NCI-H1436 treated with DMSO at 0.1 percent for 48 hours (cell line): ENCODE data around the gene JAKMIP1.

Source experiments
- DNase-seq: peaks from one replicate; lab custom pipeline; 2025; lab: John Stamatoyannopoulos, UW

JAKMIP1 gene

DNA sequence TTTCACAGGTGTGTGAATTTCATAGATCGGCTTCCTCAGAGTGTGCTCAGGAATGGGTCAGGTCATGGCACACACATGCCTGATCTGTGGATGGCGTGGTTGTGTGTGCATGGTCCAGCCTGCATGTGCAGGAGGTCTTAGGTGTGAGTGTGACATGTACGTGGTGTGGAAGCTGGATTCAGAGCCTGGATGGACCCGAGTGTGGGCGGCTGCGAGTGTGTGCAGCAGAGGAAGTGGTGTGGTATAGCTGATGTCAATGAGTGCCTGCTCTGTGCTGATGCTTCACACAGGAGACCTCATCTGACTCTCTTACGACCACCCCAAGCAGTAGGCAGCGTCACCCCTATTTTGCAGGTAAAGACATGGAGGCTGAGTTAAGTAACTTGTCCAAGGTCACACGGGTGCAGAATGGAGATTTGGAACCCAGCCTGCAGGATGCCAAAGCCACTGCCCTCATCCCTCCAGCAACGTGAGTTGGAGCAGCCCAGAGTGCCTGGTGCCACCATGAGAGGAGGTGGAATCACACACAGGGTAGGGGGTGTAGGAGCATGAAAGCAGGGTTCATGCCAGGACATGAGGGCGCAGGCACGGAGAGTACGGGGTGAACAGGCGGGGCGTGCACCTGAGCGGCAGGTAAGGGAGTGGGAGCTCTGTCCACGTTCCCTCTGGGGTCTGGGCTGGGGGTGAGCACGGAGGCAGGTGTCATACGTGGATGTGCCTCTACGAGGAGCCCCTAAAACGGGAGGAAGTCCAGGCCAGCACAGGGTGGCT, 157.9 kb downstream of the JAKMIP1 start:
- no peak for DNase-seq

DNA sequence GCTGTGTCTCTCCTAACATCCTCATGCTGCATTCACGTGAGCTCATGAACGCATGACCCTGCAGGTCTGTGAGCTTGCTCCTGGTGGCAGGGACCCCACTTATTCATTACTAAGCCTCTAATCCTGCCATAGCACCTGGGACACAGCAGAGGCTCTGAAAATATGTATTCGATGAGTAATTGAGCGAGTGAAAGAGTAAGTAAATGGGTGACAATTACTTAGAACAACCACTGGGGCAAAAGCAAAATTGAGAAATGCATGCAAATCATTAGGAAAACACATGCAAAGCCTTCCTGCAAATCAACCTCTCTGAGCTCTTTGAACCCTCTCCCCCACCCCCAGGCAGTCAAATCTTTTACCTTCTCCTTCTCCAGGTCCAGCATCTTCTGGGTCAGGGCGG, 158.5 kb downstream of the JAKMIP1 start:
- DNase-seq = no peak

DNA sequence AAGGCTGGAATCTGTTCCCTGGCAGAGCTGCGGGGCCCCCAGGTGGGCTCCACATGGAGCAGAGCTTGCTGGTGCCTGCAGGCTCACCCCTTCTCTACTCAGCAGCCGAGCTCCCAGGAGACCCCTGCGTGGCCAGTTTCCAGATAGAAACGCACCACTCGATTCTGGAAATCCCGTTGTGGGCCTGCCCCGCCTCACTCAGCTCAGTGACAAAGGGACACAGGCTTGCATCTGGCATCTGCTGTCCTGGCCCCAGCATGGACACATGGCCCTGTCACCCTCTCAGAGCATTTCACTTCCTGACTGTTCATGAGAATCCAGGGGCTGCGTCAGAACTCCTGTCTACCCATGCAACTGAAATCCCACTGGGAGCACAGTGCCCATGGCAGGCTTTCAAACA, 161.6 kb downstream of the JAKMIP1 start:
- DNase-seq = no peak

DNA sequence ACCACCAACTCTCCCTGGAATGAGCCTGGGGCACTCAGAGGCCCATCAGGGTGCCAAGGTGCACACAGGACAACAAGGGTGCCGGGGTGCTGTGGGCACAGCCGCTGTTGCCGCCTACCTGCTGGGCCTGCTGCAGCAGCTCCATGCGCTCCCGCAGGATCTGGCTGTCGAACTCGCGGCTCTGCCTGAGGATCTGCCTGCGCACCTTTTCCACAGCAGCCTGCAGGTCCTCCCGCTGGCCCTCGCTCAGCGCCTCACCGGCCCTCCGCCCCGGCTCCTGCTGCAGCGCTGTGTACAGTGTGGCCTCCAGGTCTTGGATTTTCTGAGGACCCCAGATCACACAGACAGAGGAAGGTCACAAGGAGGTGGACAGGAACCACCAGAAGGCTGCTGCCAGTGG, 164.6 kb downstream of the JAKMIP1 start:
- no peak for DNase-seq

DNA sequence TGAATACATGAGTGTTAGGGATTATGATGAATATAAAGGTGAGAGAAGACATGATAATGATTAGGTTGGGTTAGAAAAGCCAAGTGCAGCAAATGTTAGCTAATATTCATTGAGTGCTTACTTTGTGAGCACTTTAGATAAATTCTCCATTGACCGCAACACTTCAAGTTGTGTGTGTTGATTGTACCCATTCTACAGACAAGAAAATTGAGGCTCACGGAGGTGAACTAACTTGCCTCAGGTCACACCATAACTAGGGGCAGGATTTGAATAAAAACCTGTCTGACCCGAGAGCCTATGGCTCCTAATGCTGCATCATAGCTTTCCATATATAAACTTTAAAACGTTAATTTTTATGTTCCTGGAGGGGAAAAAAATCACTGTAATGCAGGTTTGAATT, 167.0 kb downstream of the JAKMIP1 start:
- DNase-seq = no peak

DNA sequence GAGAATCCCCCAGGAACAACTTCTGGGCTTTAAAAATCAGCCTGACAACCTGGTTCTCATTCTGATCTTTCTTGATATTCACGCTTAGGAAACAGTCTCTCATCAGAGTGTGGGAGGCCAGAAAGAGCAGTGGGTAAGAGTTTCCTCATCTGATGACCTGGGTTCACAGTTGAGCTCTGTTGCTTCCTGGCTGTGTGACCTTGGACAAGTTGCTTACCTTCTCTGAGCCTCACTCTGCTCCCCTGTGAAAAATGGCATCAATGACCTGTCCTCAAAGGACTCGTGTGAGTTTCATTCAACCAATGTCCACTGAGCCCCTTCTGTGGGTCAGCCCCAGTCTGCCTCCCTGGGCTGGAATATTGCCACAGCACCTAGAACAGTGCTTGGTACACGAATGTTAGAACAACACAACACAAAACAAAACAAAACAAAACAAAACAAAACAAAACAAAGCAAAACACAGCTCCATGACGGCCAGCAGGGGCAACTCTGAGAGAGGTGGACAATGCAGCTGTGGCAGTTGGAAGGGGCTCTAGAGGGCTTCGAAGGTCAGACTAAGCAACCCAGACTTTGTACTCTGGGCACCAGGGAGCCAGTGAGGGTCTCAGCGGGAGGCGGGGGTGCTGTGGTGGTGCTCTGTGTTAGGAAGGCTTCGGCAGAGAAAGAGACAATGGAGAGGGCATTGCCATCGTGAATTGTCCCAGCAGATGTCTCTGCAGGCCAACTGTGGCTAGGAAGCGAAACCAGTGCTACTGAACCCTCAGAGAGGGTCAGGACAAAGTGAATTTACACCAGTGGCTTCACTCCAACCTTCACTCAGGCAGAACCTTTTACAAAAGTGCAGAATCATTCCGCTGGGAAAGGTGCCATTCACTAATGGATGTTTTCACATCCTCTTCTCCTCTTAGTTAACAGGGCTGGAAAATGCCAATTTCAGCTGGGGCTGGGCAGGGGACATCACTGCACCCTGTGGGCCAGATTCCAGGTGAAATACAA, 167.8 kb downstream of the JAKMIP1 start:
- DNase-seq = no peak

DNA sequence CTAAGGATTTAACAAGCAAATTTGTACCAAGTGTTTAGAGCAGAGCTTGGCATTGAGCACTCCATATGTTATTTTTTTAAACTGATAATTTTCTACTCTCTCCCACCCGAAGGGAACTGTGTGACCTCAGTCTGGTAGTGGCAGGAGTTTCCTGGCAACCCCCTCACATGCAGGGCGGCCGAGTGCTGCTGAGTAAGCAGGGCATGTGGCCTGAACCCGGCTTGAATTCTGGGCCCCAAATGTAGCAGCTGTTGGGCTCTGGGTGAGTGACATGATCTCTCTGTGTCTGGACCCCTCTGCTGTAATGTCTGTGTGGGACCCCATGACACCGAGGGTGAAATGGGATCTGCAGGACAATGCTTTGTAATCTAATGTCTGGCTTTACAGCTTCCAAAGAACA, 168.5 kb downstream of the JAKMIP1 start:
- no peak for DNase-seq

DNA sequence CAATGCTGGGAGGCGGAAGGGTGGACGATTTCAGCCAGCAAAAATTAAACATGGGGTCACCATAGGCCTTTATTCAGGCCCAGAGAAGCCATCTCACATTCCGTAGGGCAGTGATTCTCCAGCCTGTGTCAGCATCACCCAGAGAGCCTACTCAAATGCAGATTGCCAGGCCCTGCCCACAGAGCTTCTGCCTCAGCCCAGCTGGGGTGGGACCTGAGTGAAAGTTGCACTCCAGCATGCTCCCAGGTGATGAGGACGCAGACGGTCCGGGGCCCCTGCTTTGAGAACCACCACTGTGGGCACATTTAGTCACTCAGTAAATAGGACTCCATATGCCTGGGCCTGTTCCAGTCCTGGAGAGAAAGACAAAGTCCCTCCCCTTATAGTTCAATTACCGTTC, 169.7 kb downstream of the JAKMIP1 start:
- no peak for DNase-seq

DNA sequence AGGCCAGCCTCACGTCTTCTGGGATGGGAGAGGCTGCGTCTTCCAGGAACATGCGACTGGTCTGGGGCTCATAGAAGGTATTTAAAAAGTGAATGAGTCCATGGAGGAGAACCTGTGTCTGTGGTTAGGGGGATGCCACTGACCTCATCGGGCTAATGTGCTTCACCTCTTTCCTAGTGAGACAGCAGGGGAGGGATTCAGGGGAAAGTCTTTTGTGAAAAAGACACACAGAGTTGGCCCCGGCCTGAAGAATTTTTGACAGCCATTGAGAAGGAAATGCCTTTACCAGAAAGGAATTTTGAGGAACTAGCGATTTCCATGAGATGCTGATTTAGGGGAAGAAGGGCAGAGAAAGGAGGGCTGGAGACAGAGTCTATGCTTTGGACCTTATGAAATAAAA, 171.1 kb downstream of the JAKMIP1 start:
- DNase-seq = no peak

DNA sequence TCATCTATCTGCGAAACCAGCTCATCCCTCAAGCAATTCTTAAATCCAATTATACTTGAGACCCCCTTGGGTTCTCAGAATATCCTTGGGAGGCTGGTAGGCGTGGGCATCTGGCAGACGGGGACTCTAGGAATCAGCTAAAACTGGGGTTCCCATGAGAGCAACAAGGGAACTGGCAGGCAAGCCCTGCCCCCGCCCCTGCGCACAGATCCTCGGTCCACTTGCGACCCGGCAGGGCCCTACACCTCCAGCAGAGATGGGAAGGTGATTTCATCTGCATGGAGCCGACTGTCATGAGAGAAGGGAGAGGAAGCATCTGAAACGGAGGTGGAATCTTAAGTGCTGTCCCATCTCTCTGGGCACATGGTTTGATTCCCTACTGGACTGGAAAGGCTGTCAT, 172.2 kb downstream of the JAKMIP1 start:
- no peak for DNase-seq

DNA sequence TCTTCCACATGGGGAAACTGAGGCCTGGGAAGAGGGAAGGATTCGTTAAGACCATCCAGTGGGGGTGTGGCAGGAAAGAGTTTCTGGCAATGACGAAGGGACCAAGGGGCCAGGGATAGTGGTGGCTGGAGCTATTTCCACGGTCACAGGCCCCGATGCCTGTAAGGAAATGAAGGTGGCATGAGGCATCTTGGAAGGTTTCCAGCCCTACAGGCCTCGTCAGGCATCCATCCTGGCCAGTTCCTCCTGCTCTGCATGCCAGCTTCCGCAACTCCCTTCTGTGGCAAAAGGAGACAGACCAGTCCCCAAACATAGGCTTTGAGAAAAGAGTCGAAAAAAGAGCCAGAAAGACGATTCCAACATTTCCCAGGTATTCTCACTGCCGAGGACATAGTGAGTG, 173.0 kb downstream of the JAKMIP1 start:
- DNase-seq = no peak

DNA sequence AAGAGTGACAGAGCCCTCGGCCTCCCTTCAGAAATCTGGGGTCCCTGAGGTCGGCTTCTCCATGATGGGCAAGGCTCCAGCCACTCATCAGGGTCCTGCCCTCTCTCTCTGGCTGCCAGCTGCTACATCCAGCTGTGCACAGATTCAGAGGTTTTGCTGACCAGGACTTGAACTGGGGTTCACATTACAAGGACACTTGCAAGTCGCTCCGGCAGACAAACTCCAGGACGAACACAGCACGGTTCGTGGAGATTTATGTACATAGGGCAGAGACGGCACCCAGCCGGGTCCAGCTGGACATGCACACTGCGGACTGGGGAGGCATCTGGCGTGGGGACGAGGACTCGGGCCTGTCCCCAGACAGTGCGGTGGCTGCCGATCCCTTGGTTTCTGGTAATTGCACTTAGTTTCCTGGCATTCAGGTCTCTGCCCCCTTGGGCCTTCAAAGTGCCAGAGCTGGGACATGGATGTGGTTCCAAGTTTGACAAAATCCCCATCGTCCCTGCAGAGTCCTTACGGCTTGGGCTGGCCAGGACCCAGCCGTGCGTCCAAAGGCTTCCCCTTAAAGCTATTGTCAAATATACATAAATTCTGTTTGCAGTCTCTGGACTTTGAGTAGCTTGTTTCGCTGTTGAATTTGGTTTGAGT, 175.9 kb downstream of the JAKMIP1 start:
- DNase-seq = no peak

DNA sequence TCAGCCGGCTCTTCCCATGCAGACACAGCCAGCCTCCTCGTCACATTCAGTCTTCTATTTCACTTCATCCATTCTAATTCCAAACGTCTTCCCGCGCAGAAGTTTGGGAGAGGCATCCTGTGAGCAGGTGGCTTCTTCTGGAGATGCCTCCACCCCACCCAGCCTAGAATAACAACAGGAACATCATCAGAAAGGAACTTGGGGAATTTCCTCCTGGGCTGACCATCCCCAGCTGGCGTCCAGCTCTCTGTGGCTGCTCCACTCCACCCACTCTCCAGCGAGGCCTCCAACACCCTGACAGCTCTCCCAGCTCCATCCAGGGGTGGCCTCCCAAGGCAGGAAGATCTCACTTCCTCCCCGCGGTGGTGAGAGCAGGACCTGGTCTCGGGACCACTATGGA, 176.6 kb downstream of the JAKMIP1 start:
- DNase-seq = no peak

DNA sequence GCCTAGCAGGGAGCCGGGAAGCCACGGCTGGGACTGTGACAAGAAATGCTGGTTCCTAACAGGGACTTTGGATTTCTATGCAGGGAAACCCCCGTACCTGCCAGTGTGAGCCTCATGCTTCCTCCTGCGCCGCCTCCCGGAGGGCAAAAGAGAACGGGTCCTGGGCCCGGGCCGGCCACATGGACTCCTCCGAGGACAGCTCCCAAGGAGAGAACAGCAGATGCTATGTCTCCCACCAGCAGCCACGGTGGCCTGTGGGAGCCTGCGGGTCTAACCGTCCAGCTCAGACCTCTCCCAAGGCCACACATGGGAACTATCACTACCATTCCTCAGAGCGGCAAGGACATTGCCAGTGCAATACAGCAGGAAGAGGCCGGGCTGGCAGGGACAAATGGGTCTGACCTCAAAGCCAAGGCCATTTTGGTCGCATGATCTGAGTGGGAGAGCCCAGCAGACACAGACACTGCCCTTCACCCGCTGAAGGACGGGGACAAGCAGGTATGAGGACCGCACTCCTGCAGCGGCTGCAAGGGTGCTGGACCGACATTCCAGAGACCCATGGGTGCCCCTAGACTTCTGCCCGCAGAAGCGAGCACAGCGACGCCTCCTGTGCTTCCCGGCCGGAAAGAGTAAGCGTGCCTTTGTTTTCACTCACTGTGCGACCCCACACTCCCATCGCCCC, 177.6 kb downstream of the JAKMIP1 start:
- no peak for DNase-seq

DNA sequence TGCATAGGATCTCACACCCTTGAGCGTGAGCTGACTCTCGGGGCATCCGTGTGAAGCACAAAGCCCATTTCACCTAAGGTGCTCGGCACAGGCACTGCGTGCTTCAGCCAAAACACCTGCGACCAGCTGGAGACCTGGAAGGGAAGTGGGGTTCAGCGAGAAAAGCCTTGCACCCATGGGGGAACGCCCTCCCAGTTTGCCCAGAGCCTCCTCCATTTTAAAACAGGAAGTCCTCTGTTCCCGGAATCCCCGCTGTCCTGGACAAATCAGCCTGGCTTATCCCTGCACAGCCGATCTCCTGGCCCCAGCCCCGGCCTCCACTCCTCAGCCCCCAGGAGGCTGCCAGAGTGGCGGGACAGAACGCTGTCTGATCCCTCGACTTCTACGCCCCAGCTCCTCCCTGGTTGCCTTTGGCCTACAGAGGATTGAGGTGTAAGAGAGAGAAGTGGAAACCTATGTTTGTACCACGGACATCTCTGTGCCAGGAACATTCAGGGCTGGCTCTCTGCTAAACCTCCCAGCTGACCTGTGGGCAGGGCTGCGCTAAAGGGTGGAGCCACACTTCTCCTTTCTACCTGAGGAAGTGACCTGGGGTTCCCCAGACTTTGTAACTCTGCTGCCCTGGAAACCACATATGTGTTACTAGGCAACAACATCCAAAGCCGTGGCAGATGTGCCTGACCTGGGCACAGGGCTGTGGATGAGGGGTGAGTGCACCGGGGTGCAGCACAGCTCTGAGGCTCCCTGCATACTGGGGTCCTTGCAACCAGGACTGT, 178.3 kb downstream of the JAKMIP1 start:
- no peak for DNase-seq

DNA sequence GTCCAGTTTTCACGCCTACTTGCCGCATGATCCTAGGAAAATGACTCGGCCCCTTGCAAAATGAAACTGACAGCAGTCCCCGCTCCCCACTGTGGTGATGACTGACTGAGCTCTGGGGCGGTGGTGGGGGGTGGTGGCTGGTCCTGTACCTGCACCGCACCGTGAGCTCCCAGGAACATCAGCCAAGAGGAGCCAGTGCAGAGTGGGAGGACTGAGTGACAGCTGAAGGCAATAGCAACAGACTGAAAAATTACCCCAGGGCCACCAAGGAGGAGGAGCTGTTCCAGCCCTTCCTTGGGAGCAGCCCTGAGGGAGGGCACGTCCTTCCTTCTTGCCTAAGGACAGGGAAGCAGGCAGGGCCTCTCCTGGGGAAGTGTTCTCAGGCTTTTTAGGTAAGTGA, 179.7 kb downstream of the JAKMIP1 start:
- DNase-seq = no peak

DNA sequence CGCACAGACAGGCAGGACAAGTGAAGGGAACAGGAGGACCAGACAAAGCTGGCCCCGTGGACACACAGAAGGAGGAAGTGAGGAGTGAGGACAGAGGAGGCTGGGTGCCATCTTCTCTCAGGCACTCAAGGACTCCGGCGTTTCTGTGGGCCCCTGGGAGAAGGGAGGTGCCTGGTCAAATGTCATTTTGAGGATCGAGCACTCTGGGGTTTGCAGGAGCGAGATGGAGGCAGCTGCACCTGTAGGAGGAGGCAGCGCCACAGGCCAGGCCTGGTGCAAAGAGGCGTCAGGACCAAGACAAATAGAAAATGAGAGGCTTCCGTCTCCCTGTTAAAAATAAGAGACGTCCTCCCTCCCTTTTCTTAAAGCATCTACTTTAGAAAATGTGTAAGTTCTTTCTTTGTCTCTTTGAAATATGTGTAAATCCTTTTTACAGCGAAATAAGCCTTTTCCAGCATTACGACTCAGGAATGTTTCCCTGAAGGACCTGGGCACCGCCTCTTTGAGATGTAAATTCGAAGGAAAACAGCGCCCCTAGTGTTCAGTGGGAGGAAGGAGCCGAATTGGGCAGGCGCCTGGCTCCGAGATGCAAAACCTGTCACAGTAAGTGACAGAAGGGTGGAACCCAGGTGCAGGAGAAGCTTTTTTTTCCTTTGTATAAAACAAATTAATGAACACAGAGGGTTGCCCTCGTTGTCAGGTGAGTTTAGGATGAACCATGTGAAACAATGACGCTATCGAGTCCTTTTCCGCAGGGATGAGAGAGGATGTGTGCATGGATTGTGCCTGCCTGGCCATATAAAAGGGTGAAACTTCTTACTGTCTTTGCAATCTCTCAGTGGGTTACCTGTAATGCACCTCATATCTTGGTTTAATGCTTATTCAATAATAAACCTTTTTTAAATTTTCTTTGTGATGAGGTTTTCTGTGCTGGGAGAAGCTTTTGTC, 180.8 kb downstream of the JAKMIP1 start:
- no peak for DNase-seq

DNA sequence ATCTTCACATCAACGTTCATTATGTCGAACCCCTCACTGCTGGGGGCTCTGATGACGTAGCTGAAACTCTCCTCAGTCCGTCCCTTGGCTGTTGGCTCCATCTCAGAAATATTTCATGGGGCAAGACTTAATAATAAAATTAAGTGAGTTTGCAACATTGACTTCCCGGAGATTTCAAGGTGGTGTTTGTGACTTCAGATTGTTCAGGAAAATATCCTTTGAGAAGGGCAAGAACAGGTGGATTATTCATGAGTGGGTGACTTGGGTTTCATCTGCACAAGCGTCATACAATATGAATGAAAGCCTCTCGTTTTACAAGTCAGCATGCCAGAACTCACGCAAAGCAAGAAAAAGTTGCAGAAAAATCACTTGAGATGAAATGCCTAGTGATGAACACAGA, 182.0 kb downstream of the JAKMIP1 start, which contains the start of gene C4orf50:
TSS of gene C4orf50 (minus strand) at position 101 of the 400 bp plus-strand sequence.
- DNase-seq = no peak

DNA sequence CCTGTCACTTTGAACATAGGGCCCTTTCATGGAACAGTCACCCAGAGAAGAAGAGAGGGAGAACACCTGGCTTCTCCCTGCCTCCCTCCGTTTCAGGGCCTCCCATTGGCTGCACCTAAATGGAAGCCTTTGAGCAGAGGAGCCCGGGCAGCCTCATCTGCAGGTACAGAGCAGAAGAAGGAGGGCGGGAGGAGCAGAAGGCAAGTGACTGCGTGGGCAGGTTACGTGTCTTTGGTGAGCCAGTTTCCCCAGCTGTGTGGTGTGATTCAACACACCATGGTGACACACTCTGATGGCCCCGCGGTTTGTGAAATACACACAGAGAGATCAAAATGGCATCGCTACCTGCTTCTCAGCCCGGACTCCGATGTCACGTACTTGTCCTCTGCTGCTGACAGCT, 182.5 kb downstream of the JAKMIP1 start:
- DNase-seq = no peak

DNA sequence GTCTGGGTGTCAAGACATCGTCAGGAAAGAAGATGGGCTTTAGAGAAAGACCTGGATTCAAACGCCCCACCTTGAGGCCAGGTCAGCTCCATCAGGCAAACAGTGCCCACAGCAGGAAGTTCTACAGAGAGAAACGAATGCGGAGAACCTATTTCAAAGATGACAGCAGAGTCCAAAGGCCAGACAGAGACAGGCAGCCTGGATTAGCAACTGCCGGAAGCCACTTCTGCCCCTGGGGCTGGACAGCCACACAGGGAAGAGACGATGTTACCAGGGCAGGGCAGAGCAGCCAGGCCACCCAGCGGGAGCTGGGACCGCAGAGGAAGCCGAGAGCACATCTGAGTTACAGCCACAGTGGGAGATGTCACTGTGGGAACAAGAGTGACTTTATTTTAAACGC, 183.3 kb downstream of the JAKMIP1 start:
- DNase-seq = no peak
